K562 (cell line): Measurements from ENCODE around the gene IL37. TPM values are rescaled to one million over a fixed set of nuclear protein-coding genes. Genes with fewer than 3 reads are reported as not detected.
A peak's percentile ranks its signal among the peaks of the same experiment; 100 is the strongest.

Experiments
- CBFA2T3 ChIP-seq: fragments of 450-650 bp; IDR thresholded peaks from 2 replicates; pipeline ENCODE4 v1.6.1; 2017
- CHD1 ChIP-seq: fragments of 200-600 bp; sonication (generic); IDR thresholded peaks from one replicate; pipeline ENCODE4 v1.6.1; 2012; ENCODE audit warnings: mild to moderate bottlenecking, moderate library complexity, low read length, inconsistent platforms
- CREM ChIP-seq: IDR thresholded peaks from 2 replicates; pipeline ENCODE4 v1.6.1; 2014; ENCODE audit warnings: antibody characterized with exemption, low read depth
- DACH1 ChIP-seq: fragments of 450-650 bp; IDR thresholded peaks from 2 replicates; pipeline ENCODE4 v1.6.1; 2018; ENCODE audit not compliant: partially characterized antibody
- DPF2 ChIP-seq: fragments of 450-650 bp; IDR thresholded peaks from 2 replicates; pipeline ENCODE4 v1.6.1; 2016
- ETV1 ChIP-seq: fragments of 450-650 bp; conservative IDR thresholded peaks from 2 replicates; pipeline ENCODE4 v1.6.1; 2016; ENCODE audit warnings: missing genetic modification characterization, control low read depth, low read depth, missing compliant biosample characterization
- GABPA ChIP-seq: fragments of 200-800 bp; sonication (Bioruptor generic); conservative IDR thresholded peaks from 2 replicates; pipeline ENCODE4 v1.6.1; 2016; ENCODE audit warnings: low read depth, missing genetic modification characterization, missing compliant biosample characterization
- KDM1A ChIP-seq, 2 experiments: fragments of 450-650 bp; IDR thresholded peaks; 2 replicates each; pipeline ENCODE4 v1.6.1; 2016; ENCODE audit warnings: mild to moderate bottlenecking in 2 of 2
- KLF1 ChIP-seq: fragments of 450-650 bp; IDR thresholded peaks from 2 replicates; pipeline ENCODE4 v1.6.1; 2016; ENCODE audit warnings: missing genetic modification characterization, missing compliant biosample characterization
- MAFK ChIP-seq: IDR thresholded peaks from 2 replicates; pipeline ENCODE4 v1.6.1; 2011; ENCODE audit warnings: low read length, improper control_type of control experiment
- NCOR1 ChIP-seq: fragments of 450-650 bp; IDR thresholded peaks from 2 replicates; pipeline ENCODE4 v1.6.1; 2016; ENCODE audit warnings: mild to moderate bottlenecking, moderate library complexity
- NFE2 ChIP-seq: IDR thresholded peaks from 2 replicates; pipeline ENCODE4 v1.6.1; 2014; ENCODE audit warnings: antibody characterized with exemption, low read depth
- RCOR1 ChIP-seq, 2 experiments: IDR thresholded peaks; 2 replicates each; pipeline ENCODE4 v1.6.1; 2012; ENCODE audit warnings: low read depth in 2 of 2, low read length in 2 of 2, borderline replicate concordance in 1 of 2, improper control_type of control experiment in 1 of 2
- SMAD1 ChIP-seq: fragments of 150-350 bp; IDR thresholded peaks from 2 replicates; pipeline ENCODE4 v1.6.1; 2014; ENCODE audit warnings: low read length, low read depth; ENCODE audit not compliant: partially characterized antibody
- SMAD4 ChIP-seq: fragments of 250-450 bp; sonication (Bioruptor Pico); conservative IDR thresholded peaks from 2 replicates; pipeline ENCODE4 v1.8.0; 2021; ENCODE audit warnings: inconsistent platforms, mild to moderate bottlenecking, moderate library complexity
- STAT5A ChIP-seq: IDR thresholded peaks from 2 replicates; pipeline ENCODE4 v1.6.1; 2012; ENCODE audit warnings: low read length, inconsistent platforms, borderline replicate concordance
- ZNF174 ChIP-seq: fragments of 250-450 bp; sonication (Bioruptor Pico); IDR thresholded peaks from 2 replicates; pipeline ENCODE4 v1.4.0; 2020; ENCODE audit warnings: mild to moderate bottlenecking
- ZNF76 ChIP-seq: fragments of 250-450 bp; sonication (Bioruptor Pico); IDR thresholded peaks from 2 replicates; pipeline ENCODE4 v1.4.0; 2020; ENCODE audit warnings: mild to moderate bottlenecking, moderate library complexity, borderline replicate concordance
- polyA plus RNA-seq, 8 experiments: library from polyadenylated mRNA; depleted of rRNA in 4 of 8; stranded (reverse) in 5 of 8; unstranded in 3 of 8; fragments of >200 nt; fragmentation: Nextera tagmentation in 2 of 8; fragmentation: Illumina TruSeq in 1 of 8; extraction: Ambion mirVana in 2 of 8; extraction: Trizol in 1 of 8; gene quantifications; 2 replicates each; pipeline versions ENCODE4 v1.2.1 to v1.2.3, GENCODE V29; 2011 to 2014; ENCODE audit warnings: inconsistent platforms in 1 of 8, missing spikeins in 1 of 8
- total RNA-seq, 7 experiments: library from RNA; depleted of rRNA in 6 of 7; stranded (reverse); fragments of >200 nt in 6 of 7; fragmentation: Illumina TruSeq in 2 of 7; extraction: Trizol in 2 of 7; gene quantifications; 2 replicates each; pipeline versions ENCODE4 v1.2.1 to v1.2.3, GENCODE V29; 2011 to 2021; ENCODE audit warnings: low replicate concordance in 1 of 7
- TF ChIP-seq, protein P1 (sequence below): fragments of 450-650 bp; IDR thresholded peaks from 2 replicates; pipeline ENCODE4 v1.6.1; 2016
- TF ChIP-seq, protein P2 (sequence below): fragments of 450-650 bp; formaldehyde crosslinking; IDR thresholded peaks from 2 replicates; pipeline ENCODE4 v1.4.0; 2020; ENCODE audit warnings: mild to moderate bottlenecking, moderate library complexity
- TF ChIP-seq, protein P3 (sequence below): IDR thresholded peaks from 2 replicates; pipeline ENCODE4 v1.6.1; 2012; ENCODE audit warnings: low read depth, low read length, improper control_type of control experiment, borderline replicate concordance
- TF ChIP-seq, protein P4 (sequence below): fragments of 250-450 bp; sonication (Bioruptor Pico); IDR thresholded peaks from 2 replicates; pipeline ENCODE4 v1.4.0; 2020
- TF ChIP-seq, protein P5 (sequence below), 2 experiments: fragments of 450-650 bp in 1 of 2; sonication (generic) in 1 of 2; formaldehyde crosslinking in 1 of 2; IDR thresholded peaks in 1 of 2; conservative IDR thresholded peaks in 1 of 2; 2 replicates each; pipeline versions ENCODE4 v1.6.1 to v1.8.1; 2016 to 2023; ENCODE audit warnings: mild to moderate bottlenecking in 2 of 2, moderate library complexity in 2 of 2, inconsistent platforms in 1 of 2, missing genetic modification reagents in 1 of 2

Gene IL37
- total and polyA plus RNA-seq, 9 of the 15 experiments (the other 6 are each of a cell fraction or from before 2014, with no cell fraction given) = not detected

DNA sequence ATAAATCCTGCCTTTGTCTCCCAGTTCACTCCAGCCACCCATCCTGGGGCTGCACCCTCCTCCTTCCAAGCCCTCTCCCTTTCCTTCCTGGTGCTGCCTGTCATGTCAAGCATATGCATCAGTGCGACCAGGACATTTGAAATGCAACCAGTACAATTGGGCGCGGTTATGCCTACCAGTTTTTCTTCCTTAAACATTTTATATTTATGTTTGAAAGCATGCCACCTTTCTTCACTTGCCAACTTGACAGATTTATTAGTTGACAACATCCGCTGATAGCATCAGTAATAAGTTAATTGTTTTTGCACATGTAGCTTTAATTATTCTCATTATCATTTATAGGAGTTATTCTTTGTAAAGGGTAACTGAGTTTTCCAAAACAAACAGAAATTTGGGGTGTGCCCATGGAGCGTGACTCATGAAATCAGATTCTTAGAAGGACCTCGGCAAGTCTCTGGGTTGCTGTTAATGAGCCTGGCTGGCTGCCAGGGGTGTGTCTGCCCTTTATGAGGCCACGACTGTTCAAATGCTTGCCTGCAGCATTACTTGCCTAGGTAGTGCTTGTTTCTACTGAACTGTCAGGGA is 41.6 kb upstream of the IL37 start (continued):
- TF ChIP-seq, protein P1, sequence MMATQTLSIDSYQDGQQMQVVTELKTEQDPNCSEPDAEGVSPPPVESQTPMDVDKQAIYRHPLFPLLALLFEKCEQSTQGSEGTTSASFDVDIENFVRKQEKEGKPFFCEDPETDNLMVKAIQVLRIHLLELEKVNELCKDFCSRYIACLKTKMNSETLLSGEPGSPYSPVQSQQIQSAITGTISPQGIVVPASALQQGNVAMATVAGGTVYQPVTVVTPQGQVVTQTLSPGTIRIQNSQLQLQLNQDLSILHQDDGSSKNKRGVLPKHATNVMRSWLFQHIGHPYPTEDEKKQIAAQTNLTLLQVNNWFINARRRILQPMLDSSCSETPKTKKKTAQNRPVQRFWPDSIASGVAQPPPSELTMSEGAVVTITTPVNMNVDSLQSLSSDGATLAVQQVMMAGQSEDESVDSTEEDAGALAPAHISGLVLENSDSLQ = peak; percentile 63
- TF ChIP-seq CHD1 = no peak
- TF ChIP-seq CBFA2T3 = 0 out of 2 replicates have a peak, but pooled peaks have one; percentile 17
- TF ChIP-seq, protein P2, sequence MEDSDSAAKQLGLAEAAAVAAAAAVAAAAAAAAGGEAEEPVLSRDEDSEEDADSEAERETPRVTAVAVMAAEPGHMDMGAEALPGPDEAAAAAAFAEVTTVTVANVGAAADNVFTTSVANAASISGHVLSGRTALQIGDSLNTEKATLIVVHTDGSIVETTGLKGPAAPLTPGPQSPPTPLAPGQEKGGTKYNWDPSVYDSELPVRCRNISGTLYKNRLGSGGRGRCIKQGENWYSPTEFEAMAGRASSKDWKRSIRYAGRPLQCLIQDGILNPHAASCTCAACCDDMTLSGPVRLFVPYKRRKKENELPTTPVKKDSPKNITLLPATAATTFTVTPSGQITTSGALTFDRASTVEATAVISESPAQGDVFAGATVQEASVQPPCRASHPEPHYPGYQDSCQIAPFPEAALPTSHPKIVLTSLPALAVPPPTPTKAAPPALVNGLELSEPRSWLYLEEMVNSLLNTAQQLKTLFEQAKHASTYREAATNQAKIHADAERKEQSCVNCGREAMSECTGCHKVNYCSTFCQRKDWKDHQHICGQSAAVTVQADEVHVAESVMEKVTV (CRISPR knock-in tag) = 0 out of 2 replicates have a peak, but pooled peaks have one; percentile 6
- TF ChIP-seq, protein P3, sequence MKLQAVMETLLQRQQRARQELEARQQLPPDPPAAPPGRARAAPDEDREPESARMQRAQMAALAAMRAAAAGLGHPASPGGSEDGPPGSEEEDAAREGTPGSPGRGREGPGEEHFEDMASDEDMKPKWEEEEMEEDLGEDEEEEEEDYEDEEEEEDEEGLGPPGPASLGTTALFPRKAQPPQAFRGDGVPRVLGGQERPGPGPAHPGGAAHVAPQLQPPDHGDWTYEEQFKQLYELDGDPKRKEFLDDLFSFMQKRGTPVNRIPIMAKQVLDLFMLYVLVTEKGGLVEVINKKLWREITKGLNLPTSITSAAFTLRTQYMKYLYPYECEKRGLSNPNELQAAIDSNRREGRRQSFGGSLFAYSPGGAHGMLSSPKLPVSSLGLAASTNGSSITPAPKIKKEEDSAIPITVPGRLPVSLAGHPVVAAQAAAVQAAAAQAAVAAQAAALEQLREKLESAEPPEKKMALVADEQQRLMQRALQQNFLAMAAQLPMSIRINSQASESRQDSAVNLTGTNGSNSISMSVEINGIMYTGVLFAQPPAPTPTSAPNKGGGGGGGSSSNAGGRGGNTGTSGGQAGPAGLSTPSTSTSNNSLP = 0 out of 2 replicates have a peak, but pooled peaks have one; percentile 12
- peak; percentile 62 for TF ChIP-seq DACH1
- no peak for TF ChIP-seq ZNF76 (CRISPR knock-in tag)
- TF ChIP-seq DPF2 = peak; percentile 77
- TF ChIP-seq STAT5A = peak; percentile 44
- peak; percentile 38; the same call in 1 of the 2 replicates for TF ChIP-seq NCOR1
- peak; percentile 72 for TF ChIP-seq KDM1A (IDR thresholded peaks at IDR 0.05)
- TF ChIP-seq RCOR1 (IDR thresholded peaks at IDR 0.05; ENCODE audit: borderline replicate concordance in 1 of 2, low read depth in 2 of 2, low read length in 2 of 2) = peak in 1 of 2 experiments; percentile 85; a peak in 2 of 4 replicates
- peak; percentile 74; the same call in 1 of the 2 replicates for TF ChIP-seq ETV1 (tag)
- TF ChIP-seq SMAD1 = peak; percentile 72
- TF ChIP-seq MAFK = peak; percentile 40; the same call in 1 of the 2 replicates
- no peak; the same call in 1 of the 2 replicates for TF ChIP-seq SMAD4
- TF ChIP-seq, protein P4, sequence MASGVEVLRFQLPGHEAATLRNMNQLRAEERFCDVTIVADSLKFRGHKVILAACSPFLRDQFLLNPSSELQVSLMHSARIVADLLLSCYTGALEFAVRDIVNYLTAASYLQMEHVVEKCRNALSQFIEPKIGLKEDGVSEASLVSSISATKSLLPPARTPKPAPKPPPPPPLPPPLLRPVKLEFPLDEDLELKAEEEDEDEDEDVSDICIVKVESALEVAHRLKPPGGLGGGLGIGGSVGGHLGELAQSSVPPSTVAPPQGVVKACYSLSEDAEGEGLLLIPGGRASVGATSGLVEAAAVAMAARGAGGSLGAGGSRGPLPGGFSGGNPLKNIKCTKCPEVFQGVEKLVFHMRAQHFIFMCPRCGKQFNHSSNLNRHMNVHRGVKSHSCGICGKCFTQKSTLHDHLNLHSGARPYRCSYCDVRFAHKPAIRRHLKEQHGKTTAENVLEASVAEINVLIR (CRISPR knock-in tag) = no peak
- peak; percentile 73; the same call in 1 of the 2 replicates for TF ChIP-seq KLF1 (tag)
- TF ChIP-seq, protein P5, sequence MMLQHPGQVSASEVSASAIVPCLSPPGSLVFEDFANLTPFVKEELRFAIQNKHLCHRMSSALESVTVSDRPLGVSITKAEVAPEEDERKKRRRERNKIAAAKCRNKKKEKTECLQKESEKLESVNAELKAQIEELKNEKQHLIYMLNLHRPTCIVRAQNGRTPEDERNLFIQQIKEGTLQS (IDR thresholded peaks at IDR 0.05) = peak; percentile 72
- TF ChIP-seq, protein P5 (CRISPR knock-in tag; conservative IDR thresholded peaks at IDR 0.05) = no peak
- peak; percentile 79 for TF ChIP-seq NFE2
- TF ChIP-seq GABPA (tag) = peak; percentile 38
- TF ChIP-seq ZNF174 (CRISPR knock-in tag) = no peak
- TF ChIP-seq CREM = 0 out of 2 replicates have a peak, but pooled peaks have one; percentile 16
